NB4 (cell line): ENCODE data around the gene PRPS1L1.

Experiments used
- MAX ChIP-seq: IDR thresholded peaks from 2 replicates; pipeline ENCODE4 v1.6.1; 2011; ENCODE audit warnings: low read depth, low read length
- POLR2A ChIP-seq: IDR thresholded peaks from 2 replicates; pipeline ENCODE4 v1.6.1; 2011; ENCODE audit warnings: mild to moderate bottlenecking; ENCODE audit not compliant: insufficient read length; ENCODE audit errors: extremely low read depth
- TF ChIP-seq, protein P1 (sequence below): IDR thresholded peaks from one replicate; pipeline ENCODE4 v1.5.1; 2012; ENCODE audit warnings: low read depth, low read length

DNA sequence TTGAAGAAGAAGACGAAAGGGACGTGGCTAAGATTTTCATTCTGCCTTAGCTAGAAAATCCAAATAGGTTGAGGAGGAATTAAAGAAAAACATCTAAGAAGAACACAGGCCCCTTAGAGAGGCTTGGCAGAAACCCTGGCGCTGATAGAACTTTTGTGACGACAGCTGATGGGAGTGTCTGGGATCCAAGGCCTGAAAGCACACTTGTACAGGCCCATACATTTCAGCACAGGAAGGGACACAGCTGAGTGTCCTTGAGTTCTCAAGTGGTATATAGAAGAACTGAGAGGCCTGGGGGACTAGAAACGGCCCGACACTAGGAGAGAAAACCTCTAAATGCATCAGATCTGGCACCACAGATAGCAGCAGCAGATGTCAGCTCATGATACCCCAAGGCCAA lies 39.5 kb downstream of the PRPS1L1 start:
- TF ChIP-seq MAX (no peak), POLR2A (no peak)
- TF ChIP-seq, protein P1, sequence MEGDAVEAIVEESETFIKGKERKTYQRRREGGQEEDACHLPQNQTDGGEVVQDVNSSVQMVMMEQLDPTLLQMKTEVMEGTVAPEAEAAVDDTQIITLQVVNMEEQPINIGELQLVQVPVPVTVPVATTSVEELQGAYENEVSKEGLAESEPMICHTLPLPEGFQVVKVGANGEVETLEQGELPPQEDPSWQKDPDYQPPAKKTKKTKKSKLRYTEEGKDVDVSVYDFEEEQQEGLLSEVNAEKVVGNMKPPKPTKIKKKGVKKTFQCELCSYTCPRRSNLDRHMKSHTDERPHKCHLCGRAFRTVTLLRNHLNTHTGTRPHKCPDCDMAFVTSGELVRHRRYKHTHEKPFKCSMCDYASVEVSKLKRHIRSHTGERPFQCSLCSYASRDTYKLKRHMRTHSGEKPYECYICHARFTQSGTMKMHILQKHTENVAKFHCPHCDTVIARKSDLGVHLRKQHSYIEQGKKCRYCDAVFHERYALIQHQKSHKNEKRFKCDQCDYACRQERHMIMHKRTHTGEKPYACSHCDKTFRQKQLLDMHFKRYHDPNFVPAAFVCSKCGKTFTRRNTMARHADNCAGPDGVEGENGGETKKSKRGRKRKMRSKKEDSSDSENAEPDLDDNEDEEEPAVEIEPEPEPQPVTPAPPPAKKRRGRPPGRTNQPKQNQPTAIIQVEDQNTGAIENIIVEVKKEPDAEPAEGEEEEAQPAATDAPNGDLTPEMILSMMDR: no peak
